GM18507 (cell line): Measurements from ENCODE around the gene GALNT12.

Experiments used
- DNase-seq: peaks from one replicate; pipeline ENCODE4 v3.0.0; 2011; ENCODE audit warnings: low read depth; ENCODE audit not compliant: insufficient read length; ENCODE audit errors: extremely low spot score
- FAIRE-seq: peaks from 2 replicates; lab custom pipeline; 2011; peaks lifted over from hg19 to GRCh38; lab: Jason Lieb, UNC

The GALNT12 gene

GRCh38 chr9:98825414-98825813, 17.9 kb downstream of the GALNT12 start:
- no peak for FAIRE-seq

GRCh38 chr9:98826716-98827115, 19.2 kb downstream of the GALNT12 start:
- no peak for DNase-seq
- no peak for FAIRE-seq

More at GRCh38 chr9:98825414-98825813, 17.9 kb downstream of the GALNT12 start:
- DNase-seq, result no peak

GRCh38 chr9:98829766-98830165, 22.3 kb downstream of the GALNT12 start:
- DNase-seq, result no peak
- no peak for FAIRE-seq

GRCh38 chr9:98830554-98830953, 23.1 kb downstream of the GALNT12 start:
- DNase-seq, result no peak
- FAIRE-seq, result no peak

- no peak for DNase-seq
- no peak for FAIRE-seq
Observed at GRCh38 chr9:98831696-98832095, 24.2 kb downstream of the GALNT12 start.

GRCh38 chr9:98832768-98833089, 25.3 kb downstream of the GALNT12 start:
- no peak for FAIRE-seq
- DNase-seq, result no peak

- DNase-seq, result no peak
- no peak for FAIRE-seq
Observed at GRCh38 chr9:98833090-98833956, 25.9 kb downstream of the GALNT12 start.

GRCh38 chr9:98834386-98834785, 26.9 kb downstream of the GALNT12 start:
- FAIRE-seq (no peak), DNase-seq (no peak)

GRCh38 chr9:98836206-98836605, 28.7 kb downstream of the GALNT12 start:
- DNase-seq (no peak), FAIRE-seq (no peak)

GRCh38 chr9:98837516-98837915, 30.0 kb downstream of the GALNT12 start:
- DNase-seq, result no peak
- no peak for FAIRE-seq

- no peak for FAIRE-seq
- no peak for DNase-seq
Observed at GRCh38 chr9:98838155-98838867, 30.8 kb downstream of the GALNT12 start.

GRCh38 chr9:98838868-98839565, 31.5 kb downstream of the GALNT12 start:
- FAIRE-seq (no peak), DNase-seq (no peak)

GRCh38 chr9:98839724-98840123, 32.3 kb downstream of the GALNT12 start:
- FAIRE-seq (no peak), DNase-seq (no peak)

- DNase-seq (no peak), FAIRE-seq (no peak)
Observed at GRCh38 chr9:98842510-98842909, 35.0 kb downstream of the GALNT12 start.

- no peak for DNase-seq
- no peak for FAIRE-seq
Observed at GRCh38 chr9:98846081-98846480, 38.6 kb downstream of the GALNT12 start.

- DNase-seq (no peak), FAIRE-seq (no peak)
Observed at GRCh38 chr9:98846879-98847278, 39.4 kb downstream of the GALNT12 start.

GRCh38 chr9:98848450-98849149, 41.1 kb downstream of the GALNT12 start:
- peak; percentile 77 for FAIRE-seq
- DNase-seq, result peak; percentile 69

- DNase-seq, result no peak
- FAIRE-seq, result no peak
Observed at GRCh38 chr9:98849563-98849962, 42.1 kb downstream of the GALNT12 start.

GRCh38 chr9:98850851-98851729, 43.6 kb downstream of the GALNT12 start:
- FAIRE-seq, result no peak

More at GRCh38 chr9:98850851-98851729, 43.6 kb downstream of the GALNT12 start:
- no peak for DNase-seq
